Measurements from ENCODE around the gene ARHGAP22.

ARHGAP22 gene

GRCh38 chr10:48463318-48464003 lies 141.4 kb downstream of the ARHGAP22 start:
- no peak for DNase-seq (ENCODE audit: low read depth)

- DNase-seq (ENCODE audit: low read depth), result no peak
Measured at GRCh38 chr10:48462482-48463020, 142.3 kb downstream of the ARHGAP22 start.

GRCh38 chr10:48461623-48462481 lies 143.0 kb downstream of the ARHGAP22 start:
- DNase-seq (ENCODE audit: low read depth), result no peak

- DNase-seq (ENCODE audit: low read depth), result no peak
Measured at GRCh38 chr10:48460182-48460581, 144.7 kb downstream of the ARHGAP22 start.

GRCh38 chr10:48459270-48460150 lies 145.4 kb downstream of the ARHGAP22 start:
- DNase-seq (ENCODE audit: low read depth), result no peak

- no peak for DNase-seq (ENCODE audit: low read depth)
Measured at GRCh38 chr10:48458662-48459048, 146.2 kb downstream of the ARHGAP22 start.

- no peak for DNase-seq (ENCODE audit: low read depth)
Measured at GRCh38 chr10:48457949-48458661, 146.8 kb downstream of the ARHGAP22 start.

- DNase-seq (ENCODE audit: low read depth), result no peak
Measured at GRCh38 chr10:48456808-48457761, 147.8 kb downstream of the ARHGAP22 start.

GRCh38 chr10:48456361-48456804 lies 148.5 kb downstream of the ARHGAP22 start:
- peak; percentile 42 for DNase-seq (ENCODE audit: low read depth)

GRCh38 chr10:48455392-48456151 lies 149.3 kb downstream of the ARHGAP22 start:
- no peak for DNase-seq (ENCODE audit: low read depth)

- DNase-seq (ENCODE audit: low read depth), result no peak
Measured at GRCh38 chr10:48455055-48455391, 149.8 kb downstream of the ARHGAP22 start.

GRCh38 chr10:48454302-48455054 lies 150.4 kb downstream of the ARHGAP22 start:
- DNase-seq (ENCODE audit: low read depth), result peak; percentile 54

GRCh38 chr10:48453451-48454301 lies 151.2 kb downstream of the ARHGAP22 start:
- DNase-seq (ENCODE audit: low read depth), result no peak

- no peak for DNase-seq (ENCODE audit: low read depth)
Measured at GRCh38 chr10:48452879-48453412, 151.9 kb downstream of the ARHGAP22 start.

GRCh38 chr10:48451969-48452878 lies 152.6 kb downstream of the ARHGAP22 start:
- DNase-seq (ENCODE audit: low read depth), result no peak

GRCh38 chr10:48450741-48451466 lies 154.0 kb downstream of the ARHGAP22 start:
- no peak for DNase-seq (ENCODE audit: low read depth)

All from amniotic epithelial cell (primary cell).